ENCODE results near the gene SHROOM3.

SHROOM3 gene

GRCh38 chr4:76811604-76812412 lies 376.8 kb downstream of the SHROOM3 start:
- peak; percentile 49 for DNase-seq (ENCODE audit: low read depth)
- no peak overlapping the region for H3K4me3 ChIP-seq (ENCODE audit: control insufficient read depth, low read depth, low read length)
- peak; percentile 1 for TF ChIP-seq CTCF (conservative IDR thresholded peaks at IDR 0.05; ENCODE audit: control insufficient read depth, insufficient read depth, low read depth, low read length)

- H3K4me3 ChIP-seq (ENCODE audit: control insufficient read depth, low read depth, low read length): no peak overlapping the region
- DNase-seq (ENCODE audit: low read depth): no peak
- no peak for TF ChIP-seq CTCF (conservative IDR thresholded peaks at IDR 0.05; ENCODE audit: control insufficient read depth, insufficient read depth, low read depth, low read length)
Observed at GRCh38 chr4:76813070-76813469, 378.0 kb downstream of the SHROOM3 start.

- DNase-seq (ENCODE audit: low read depth): peak; percentile 84
- TF ChIP-seq CTCF (conservative IDR thresholded peaks at IDR 0.05; ENCODE audit: control insufficient read depth, insufficient read depth, low read depth, low read length): no peak
- no peak overlapping the region for H3K4me3 ChIP-seq (ENCODE audit: control insufficient read depth, low read depth, low read length)
Observed at GRCh38 chr4:76821641-76822040, 386.6 kb downstream of the SHROOM3 start.

- no peak overlapping the region for H3K4me3 ChIP-seq (ENCODE audit: control insufficient read depth, low read depth, low read length)
- no peak for DNase-seq (ENCODE audit: low read depth)
- no peak for TF ChIP-seq CTCF (conservative IDR thresholded peaks at IDR 0.05; ENCODE audit: control insufficient read depth, insufficient read depth, low read depth, low read length)
Observed at GRCh38 chr4:76822303-76822702, 387.3 kb downstream of the SHROOM3 start.

GRCh38 chr4:76823495-76823894 lies 388.5 kb downstream of the SHROOM3 start:
- H3K4me3 ChIP-seq (ENCODE audit: control insufficient read depth, low read depth, low read length): no peak overlapping the region
- TF ChIP-seq CTCF (conservative IDR thresholded peaks at IDR 0.05; ENCODE audit: control insufficient read depth, insufficient read depth, low read depth, low read length): no peak
- no peak for DNase-seq (ENCODE audit: low read depth)

GRCh38 chr4:76830612-76830963 lies 395.6 kb downstream of the SHROOM3 start:
- no peak overlapping the region for H3K4me3 ChIP-seq (ENCODE audit: control insufficient read depth, low read depth, low read length)
- no peak for DNase-seq (ENCODE audit: low read depth)
- TF ChIP-seq CTCF (conservative IDR thresholded peaks at IDR 0.05; ENCODE audit: control insufficient read depth, insufficient read depth, low read depth, low read length): no peak

All from fibroblast of mammary gland (primary cell).